Activated CD4-positive, alpha-beta T cell treated with anti-CD3 and anti-CD28 coated beads for 4 hours (primary cell): ENCODE results near the gene C1QTNF6.

Experiments used
- DNase-seq, 2 donors: peaks; one replicate each; pipeline ENCODE4 v3.0.0-alpha.2; 2020

The C1QTNF6 gene

GRCh38 chr22:37160027-37160426, 28.0 kb downstream of the C1QTNF6 start:
- no peak for DNase-seq

DNA sequence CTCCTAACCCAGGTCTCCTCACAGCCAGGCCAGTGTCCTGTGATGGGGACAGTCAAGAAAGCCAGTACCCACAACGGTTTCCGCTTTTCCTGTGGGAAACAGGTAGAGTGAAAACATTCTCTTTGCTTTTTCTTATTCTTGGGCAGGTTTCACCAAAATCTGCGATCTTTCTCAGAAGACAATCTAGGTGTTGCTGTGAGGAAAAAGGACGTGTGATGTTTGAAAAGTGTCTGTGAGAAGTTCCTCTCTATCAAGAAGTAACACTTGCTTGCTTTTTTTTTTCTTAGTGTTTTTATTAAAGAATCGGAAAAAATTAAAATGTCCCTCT, 29.1 kb downstream of the C1QTNF6 start:
- no peak for DNase-seq

- DNase-seq, result no peak
These were observed 30.3 kb downstream of the C1QTNF6 start for GRCh38 chr22:37157516-37158285.

DNA sequence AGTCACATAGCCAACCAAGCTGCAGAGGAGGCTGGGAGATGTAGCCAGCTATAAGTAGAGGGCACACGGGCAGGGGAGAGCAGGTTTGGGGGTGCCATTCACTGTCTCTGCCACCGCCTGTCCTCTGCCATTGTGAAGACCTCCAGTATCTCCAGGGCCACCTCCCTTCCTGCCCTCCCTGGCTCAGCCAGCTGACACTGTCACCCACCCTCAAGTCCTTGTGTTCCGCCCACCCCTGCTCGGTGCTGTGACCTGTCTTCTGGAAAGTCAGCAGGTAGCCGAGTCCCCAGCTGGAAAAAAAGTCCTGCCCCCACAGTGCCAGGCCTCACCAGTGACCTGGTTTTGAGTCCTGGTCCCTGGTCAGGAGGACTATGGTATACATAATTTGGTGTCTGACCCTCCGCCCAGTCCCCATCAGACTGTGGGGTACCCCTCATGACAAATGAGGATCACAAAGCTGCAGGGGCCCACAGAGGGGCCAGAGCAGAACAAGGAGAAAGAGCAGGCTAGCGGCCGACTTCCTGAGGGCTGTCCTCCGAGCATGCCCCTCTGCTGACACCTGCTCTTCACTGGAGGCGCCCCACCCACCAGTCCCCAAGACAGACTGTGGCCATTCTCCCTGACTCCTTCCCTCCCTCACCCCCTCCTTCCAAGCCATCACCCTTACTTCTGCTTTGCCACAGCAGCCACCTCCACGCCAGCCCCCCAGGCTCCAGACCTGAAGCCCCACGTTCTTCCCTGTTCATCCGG, 31.2 kb downstream of the C1QTNF6 start:
- no peak for DNase-seq

DNA sequence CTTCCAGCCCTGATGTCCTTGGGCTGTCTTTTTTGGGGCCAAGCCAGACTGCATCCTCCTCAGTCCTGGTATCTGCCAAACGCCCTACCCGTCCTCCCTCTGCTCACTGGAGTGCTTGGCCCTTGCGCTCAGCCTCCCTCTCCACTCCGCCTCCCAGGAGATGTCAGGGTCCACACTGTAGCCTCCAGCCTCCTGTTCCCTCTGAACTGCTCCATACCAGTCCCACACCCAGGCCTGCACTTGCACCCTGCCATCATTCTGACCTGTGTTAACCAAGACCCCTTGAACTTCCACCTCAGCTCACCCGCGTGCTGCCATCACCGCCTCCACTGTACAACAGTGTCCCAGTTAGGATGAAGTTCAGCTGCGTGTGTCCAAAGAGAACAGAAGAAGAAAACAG, 32.1 kb downstream of the C1QTNF6 start:
- no peak for DNase-seq

GRCh38 chr22:37154925-37155712, 32.9 kb downstream of the C1QTNF6 start:
- DNase-seq, result no peak

DNA sequence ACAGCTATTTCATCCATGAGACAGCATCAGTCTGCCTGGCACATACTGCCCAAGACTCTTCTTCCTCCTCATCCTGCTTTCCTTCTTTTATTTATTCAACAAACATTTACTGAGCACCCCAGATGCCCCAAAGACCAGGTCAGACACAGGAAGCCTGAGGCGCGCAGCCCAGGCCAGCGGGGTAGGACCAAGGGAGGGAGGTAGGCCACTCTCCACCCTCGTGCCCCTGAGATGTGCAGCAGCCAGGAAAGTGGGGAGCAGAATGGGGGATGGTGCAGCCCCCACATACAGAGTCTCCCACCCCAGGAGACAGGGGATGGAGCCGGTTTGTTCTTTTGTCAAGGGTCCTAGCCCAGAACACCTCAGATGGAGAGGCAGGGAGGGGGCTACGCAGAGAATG, 34.1 kb downstream of the C1QTNF6 start:
- no peak for DNase-seq

- no peak for DNase-seq
These were observed 36.6 kb downstream of the C1QTNF6 start for GRCh38 chr22:37151401-37151800.

DNA sequence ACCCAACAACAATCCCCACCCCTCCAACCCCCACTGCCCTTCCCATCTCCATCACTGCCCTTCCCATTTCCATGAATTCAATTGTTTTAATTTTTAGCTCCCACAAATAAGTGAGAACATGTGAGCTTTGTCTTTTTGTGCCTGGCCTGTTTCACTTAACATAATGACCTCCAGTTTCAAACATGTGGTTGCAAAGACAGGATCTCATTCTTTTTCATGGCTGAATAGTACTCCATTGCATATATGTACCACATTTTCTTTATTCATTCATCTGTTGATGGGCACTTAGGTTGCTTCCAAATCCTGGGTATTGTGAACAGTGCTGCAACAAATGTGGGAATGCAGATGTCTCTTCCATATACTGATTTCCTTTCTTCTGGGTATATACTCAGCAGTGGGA, 37.3 kb downstream of the C1QTNF6 start:
- no peak for DNase-seq

GRCh38 chr22:37148742-37149665, 39.0 kb downstream of the C1QTNF6 start:
- DNase-seq, result no peak

DNA sequence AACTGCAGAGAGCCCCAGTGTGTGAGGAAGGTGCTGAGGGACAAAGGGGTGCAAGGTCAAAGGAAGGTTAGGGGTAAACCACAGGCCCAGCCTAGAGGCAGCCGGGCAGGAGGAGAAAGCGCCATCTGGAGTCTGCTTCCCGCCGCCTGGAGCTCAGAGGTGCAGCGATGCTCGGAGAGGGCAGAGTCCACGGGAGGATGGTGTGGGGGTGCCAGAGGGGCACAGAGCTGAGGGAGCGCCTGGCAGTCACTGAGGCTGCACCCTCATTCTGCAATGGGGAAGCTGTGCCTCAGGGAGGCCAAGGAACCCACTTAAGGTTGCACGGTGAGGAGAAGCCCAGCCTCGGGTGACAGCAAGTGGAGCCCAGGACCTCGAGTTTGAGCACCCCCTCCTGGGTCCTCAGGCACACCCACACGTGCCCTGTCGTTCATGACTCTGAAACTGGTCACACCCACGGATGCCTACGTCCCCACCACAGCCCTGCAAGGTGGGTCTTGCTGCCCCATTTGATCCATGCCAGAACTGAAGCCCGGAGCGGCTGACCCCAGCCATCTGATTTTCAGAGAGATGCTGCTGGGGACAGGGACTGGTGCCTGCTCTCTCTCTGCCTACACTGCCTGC, 39.9 kb downstream of the C1QTNF6 start:
- peak; percentile 46 to 58 for DNase-seq

GRCh38 chr22:37147186-37147990, 40.7 kb downstream of the C1QTNF6 start:
- DNase-seq, result no peak

- no peak for DNase-seq
These were observed 41.4 kb downstream of the C1QTNF6 start for GRCh38 chr22:37146507-37147180.

DNA sequence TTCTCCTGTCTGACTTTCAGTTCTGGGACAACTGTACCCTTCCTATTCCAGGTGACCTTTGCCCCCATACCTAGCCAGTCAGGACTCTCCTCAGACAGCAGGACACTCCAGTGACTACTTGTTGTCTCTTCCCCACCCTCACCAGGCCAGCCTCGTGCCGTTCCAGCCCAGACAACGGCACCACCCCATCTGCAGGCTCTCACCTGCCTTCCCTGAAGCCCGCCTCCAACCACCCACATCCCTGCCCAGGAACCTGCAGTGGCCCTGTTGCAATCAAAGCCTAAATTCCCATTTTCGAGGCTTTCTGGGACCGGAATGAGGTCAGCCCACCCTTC, 42.0 kb downstream of the C1QTNF6 start:
- no peak for DNase-seq

- DNase-seq, result no peak
These were observed 42.6 kb downstream of the C1QTNF6 start for GRCh38 chr22:37145180-37146050.

GRCh38 chr22:37144180-37144554, 43.9 kb downstream of the C1QTNF6 start:
- no peak for DNase-seq

DNA sequence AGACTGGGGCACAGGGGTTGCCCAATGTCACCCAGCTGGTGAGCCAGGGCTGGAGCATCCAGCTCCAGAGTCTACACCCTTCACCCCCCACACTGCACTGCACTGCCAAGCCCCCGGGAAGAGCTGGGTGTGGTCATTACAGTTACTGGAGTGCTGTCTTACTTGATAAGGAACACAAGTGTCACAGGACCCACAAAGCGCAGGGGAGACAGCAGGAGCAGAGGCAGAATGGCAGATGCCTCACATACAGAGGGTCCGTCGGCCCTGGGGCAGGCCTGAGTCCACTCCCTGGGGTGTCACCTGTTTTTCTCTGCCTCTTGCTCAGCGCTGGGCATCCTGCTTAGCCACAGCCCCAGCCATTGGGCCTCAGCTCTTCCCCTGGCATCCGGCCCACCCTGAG, 46.1 kb downstream of the C1QTNF6 start:
- no peak for DNase-seq

- DNase-seq, result no peak
These were observed 46.6 kb downstream of the C1QTNF6 start for GRCh38 chr22:37141476-37141875.

GRCh38 chr22:37140686-37141323, 47.2 kb downstream of the C1QTNF6 start:
- no peak for DNase-seq
